Measurements from ENCODE around the gene RHBDL1.

The RHBDL1 gene

GRCh38 chr16:686459-687260, 11.2 kb downstream of the RHBDL1 start:
- TF ChIP-seq, protein P1, sequence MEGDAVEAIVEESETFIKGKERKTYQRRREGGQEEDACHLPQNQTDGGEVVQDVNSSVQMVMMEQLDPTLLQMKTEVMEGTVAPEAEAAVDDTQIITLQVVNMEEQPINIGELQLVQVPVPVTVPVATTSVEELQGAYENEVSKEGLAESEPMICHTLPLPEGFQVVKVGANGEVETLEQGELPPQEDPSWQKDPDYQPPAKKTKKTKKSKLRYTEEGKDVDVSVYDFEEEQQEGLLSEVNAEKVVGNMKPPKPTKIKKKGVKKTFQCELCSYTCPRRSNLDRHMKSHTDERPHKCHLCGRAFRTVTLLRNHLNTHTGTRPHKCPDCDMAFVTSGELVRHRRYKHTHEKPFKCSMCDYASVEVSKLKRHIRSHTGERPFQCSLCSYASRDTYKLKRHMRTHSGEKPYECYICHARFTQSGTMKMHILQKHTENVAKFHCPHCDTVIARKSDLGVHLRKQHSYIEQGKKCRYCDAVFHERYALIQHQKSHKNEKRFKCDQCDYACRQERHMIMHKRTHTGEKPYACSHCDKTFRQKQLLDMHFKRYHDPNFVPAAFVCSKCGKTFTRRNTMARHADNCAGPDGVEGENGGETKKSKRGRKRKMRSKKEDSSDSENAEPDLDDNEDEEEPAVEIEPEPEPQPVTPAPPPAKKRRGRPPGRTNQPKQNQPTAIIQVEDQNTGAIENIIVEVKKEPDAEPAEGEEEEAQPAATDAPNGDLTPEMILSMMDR (IDR thresholded peaks at IDR 0.05; ENCODE audit: extremely low read depth, missing control alignments): no peak
- no peak for DNase-seq (ENCODE audit: low spot score)

DNA sequence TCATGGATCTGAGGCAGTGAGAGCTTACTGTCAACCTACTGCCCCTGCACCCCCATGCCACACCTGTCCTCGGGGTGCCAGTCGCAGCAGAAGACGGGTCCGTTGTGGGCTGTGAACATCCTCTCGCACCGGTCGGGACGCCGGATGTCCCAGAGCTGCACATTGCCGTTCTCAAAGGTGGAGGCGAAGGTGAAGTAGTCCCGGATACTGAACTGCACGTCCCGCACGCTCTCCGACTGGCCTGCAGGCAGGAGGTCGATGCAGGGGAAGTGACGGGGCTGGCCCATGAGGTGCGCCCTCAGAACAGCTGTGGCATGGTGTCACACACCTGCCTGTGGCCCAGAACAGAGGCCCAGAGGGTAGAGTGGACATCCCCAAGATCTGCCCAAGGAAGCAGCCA, 12.0 kb downstream of the RHBDL1 start:
- TF ChIP-seq, protein P1 (IDR thresholded peaks at IDR 0.05; ENCODE audit: extremely low read depth, missing control alignments): no peak
- no peak for DNase-seq (ENCODE audit: low spot score)

DNA sequence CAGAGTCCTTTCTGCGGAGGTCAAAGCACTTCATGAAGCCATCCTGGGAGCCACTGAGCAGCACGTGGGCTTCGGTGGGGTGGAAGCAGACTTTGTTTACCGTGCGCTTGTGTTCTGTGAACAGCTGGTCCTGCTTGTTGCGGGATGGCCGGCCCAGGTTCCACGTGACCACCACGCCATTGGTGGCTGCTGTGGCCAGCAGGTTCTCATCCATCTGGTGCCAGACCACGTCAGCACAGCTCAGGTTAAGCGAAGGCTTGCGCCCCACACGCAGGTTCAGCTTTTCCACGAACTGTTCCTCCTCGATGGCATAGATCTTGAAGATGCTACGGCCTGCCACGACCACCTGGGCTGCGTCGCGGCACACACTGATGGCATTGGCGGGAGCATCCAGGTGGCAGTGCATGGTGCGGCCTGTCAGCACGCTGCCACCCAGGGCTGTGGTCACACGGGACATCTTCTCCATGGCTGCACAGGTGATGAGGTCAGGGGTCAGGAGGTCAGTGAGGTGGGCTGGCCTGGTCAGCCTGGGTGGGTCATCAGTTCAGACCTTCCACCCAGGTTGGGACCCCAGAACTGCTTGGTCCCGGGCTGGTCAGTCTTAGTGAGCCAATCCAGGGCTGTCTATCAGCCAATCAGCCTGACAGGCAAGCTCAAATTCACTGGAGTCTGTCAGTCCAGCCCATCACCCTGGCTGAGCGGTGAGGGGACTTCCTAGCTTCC, 13.9 kb downstream of the RHBDL1 start:
- DNase-seq (ENCODE audit: low spot score): no peak
- TF ChIP-seq, protein P1 (IDR thresholded peaks at IDR 0.05; ENCODE audit: extremely low read depth, missing control alignments): no peak

DNA sequence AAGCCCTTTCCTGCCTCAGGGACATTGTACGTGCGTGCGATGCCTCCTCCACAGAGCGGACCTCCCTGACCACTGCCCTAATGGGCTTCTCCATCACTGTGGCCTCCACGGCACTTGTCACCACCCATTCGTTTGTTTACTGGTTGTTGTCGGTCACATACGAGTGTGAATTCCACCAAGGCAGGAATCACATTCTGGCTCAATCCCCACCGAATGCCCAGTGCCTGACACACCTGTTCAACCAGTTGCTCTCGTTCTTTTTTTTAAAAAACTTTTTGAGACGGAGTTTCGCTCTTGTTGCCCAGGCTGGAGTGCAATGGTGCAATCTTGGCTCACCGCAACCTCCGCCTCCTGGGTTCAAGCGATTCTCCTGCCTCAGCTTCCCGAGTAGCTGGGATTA, 15.8 kb downstream of the RHBDL1 start:
- peak; percentile 18 for DNase-seq (ENCODE audit: low spot score)

DNA sequence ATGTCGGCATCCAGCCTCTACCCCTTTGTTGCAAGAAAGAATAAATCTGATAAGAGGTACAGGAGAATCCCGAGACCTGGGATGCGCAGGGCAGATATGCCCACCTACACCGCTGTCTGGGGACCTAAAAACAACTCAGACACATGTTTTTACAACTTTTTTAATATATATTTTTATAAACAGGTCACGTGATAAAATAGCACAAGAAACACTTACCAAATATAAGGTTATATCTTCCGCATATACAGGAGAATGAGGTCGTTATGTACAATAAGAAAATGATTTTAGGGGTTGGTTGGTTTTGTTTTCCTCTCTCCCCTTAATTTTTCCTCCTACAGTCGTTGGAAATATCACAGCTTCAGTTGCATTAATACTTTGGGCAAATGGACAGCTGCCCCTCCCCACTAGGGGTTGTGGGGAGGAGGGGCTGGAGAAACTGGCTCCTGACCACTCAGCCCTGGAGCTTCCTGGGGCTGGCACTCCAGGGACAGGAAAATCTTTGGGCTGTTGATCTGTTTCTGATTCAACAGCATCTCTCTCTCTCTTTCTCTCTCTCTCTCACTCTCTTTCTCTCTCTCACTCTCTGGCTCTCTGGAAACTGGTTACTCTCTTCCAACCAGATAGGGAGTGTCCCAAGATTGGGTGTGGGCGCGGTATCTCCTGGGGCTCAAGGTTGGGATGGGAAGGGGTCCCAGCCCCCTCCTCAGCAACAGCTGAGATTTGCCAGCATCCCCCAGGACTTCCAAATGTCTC, 17.1 kb downstream of the RHBDL1 start:
- DNase-seq (ENCODE audit: low spot score): no peak

GRCh38 chr16:693364-693763, 17.9 kb downstream of the RHBDL1 start:
- TF ChIP-seq, protein P1 (IDR thresholded peaks at IDR 0.05; ENCODE audit: extremely low read depth, missing control alignments): no peak
- DNase-seq (ENCODE audit: low spot score): no peak

More for the DNA sequence above, 17.1 kb downstream of the RHBDL1 start:
- TF ChIP-seq, protein P1 (IDR thresholded peaks at IDR 0.05; ENCODE audit: extremely low read depth, missing control alignments): no peak

- DNase-seq (ENCODE audit: low spot score): no peak
- TF ChIP-seq, protein P1 (IDR thresholded peaks at IDR 0.05; ENCODE audit: extremely low read depth, missing control alignments): no peak
Measured at GRCh38 chr16:693766-694165, 18.3 kb downstream of the RHBDL1 start.
